Esophagus muscularis mucosa (tissue), 4 donors: ENCODE results near the gene SMCO2.

Experiments
- EP300 ChIP-seq: sonication (generic); formaldehyde crosslinking; IDR thresholded peaks from one replicate; pipeline ENCODE4 v1.6.1; 2017; ENCODE audit warnings: antibody characterized with exemption
- POLR2A ChIP-seq: fragments of 450-650 bp; IDR thresholded peaks from one replicate; pipeline ENCODE4 v1.6.1; 2017; ENCODE audit warnings: antibody characterized with exemption, moderate library complexity, mild to moderate bottlenecking, low read depth
- POLR2AphosphoS5 ChIP-seq, 2 donors: sonication (generic); formaldehyde crosslinking; IDR thresholded peaks; one replicate each; pipeline ENCODE4 v1.6.1; 2017; ENCODE audit warnings: antibody characterized with exemption in 2 of 2
- TF ChIP-seq, protein P1 (sequence below), 3 experiments: fragments of 200-600 bp in 2 of 3; fragments of 450-650 bp in 1 of 3; sonication (generic) in 2 of 3; IDR thresholded peaks; one replicate each; pipeline ENCODE4 v1.5.1; 2017 to 2019; ENCODE audit warnings: antibody characterized with exemption in 3 of 3, mild to moderate bottlenecking in 2 of 3, moderate library complexity in 1 of 3

DNA sequence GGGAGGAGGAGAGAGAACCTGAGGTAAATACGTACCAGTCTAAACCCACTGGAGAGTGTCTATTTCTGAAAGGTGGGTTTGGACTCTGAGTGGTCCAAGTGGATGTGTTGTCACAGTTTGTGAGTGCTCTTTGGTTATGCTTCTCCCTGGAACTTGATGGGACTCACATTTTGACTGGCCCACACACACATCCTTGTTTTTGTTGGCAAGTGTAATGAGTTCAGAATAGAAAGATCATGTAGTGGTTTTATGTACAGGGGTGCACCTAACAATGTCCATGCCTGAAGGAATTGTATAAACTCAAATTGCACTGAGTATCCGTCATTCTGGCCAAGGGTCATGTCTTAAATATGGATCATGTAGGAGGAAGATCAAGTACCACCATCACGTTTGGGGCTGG is 82.3 kb downstream of the SMCO2 start:
- TF ChIP-seq EP300 (no peak), POLR2AphosphoS5 (IDR thresholded peaks at IDR 0.05) (no peak), POLR2A (no peak)
- TF ChIP-seq, protein P1, sequence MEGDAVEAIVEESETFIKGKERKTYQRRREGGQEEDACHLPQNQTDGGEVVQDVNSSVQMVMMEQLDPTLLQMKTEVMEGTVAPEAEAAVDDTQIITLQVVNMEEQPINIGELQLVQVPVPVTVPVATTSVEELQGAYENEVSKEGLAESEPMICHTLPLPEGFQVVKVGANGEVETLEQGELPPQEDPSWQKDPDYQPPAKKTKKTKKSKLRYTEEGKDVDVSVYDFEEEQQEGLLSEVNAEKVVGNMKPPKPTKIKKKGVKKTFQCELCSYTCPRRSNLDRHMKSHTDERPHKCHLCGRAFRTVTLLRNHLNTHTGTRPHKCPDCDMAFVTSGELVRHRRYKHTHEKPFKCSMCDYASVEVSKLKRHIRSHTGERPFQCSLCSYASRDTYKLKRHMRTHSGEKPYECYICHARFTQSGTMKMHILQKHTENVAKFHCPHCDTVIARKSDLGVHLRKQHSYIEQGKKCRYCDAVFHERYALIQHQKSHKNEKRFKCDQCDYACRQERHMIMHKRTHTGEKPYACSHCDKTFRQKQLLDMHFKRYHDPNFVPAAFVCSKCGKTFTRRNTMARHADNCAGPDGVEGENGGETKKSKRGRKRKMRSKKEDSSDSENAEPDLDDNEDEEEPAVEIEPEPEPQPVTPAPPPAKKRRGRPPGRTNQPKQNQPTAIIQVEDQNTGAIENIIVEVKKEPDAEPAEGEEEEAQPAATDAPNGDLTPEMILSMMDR (IDR thresholded peaks at IDR 0.05) = no peak
